Mesodermal cell (in vitro differentiated cells): ENCODE measurements around the gene NUFIP1.

Source experiments
- H3K27ac ChIP-seq: 2 replicates; pipeline ENCODE4 v1.7.0; 2013; ENCODE audit warnings: mild to moderate bottlenecking, low read depth, low read length, moderate library complexity; ENCODE audit not compliant: severe bottlenecking
- H3K36me3 ChIP-seq: 2 replicates; pipeline ENCODE4 v1.7.1; 2013; ENCODE audit warnings: mild to moderate bottlenecking, low read length, moderate library complexity; ENCODE audit not compliant: control insufficient read depth, insufficient read depth
- H3K4me1 ChIP-seq: one replicate; pipeline ENCODE4 v1.7.1; 2013; ENCODE audit warnings: mild to moderate bottlenecking, low read length; ENCODE audit not compliant: insufficient read depth, control insufficient read depth, poor library complexity, severe bottlenecking
- H3K4me3 ChIP-seq: 2 replicates; pipeline ENCODE4 v1.7.0; 2013; ENCODE audit warnings: low read length, control low read depth, mild to moderate bottlenecking; ENCODE audit not compliant: insufficient read depth, poor library complexity, severe bottlenecking; ENCODE audit errors: extremely low read depth
- H3K9me3 ChIP-seq: 2 replicates; pipeline ENCODE4 v1.7.1; 2013; ENCODE audit warnings: mild to moderate bottlenecking, low read length, moderate library complexity; ENCODE audit not compliant: control insufficient read depth
- WGBS, 2 experiments: methylation state at CpG; one replicate each; pipeline ENCODE4 v1.1.5; 2013; ENCODE audit warnings: missing lambda C conversion rate in 2 of 2; ENCODE audit not compliant: insufficient coverage in 2 of 2; 5-methylcytosine and 5-hydroxymethylcytosine counted together

Gene NUFIP1

DNA sequence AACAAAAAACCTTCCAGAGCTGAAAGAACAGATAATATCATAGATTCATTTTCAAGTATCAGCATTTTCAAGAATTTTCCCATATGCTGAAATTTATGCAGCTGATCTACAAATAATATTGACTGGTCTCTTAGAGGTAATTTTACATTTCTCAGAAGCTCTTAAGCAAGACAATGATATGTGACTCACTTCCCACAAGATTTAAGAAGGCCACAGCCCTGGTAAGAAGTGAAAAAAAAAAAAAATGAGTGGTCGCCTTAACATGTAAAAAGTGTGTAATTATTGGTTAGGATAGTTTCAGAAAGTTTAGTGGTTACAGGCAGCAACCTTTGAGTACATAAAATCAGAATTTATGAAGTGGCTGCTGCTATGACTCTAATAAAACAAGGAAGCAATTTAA, 54.5 kb downstream of the NUFIP1 start:
- 0% methylated on average over 1 of the region's 1 CpG for WGBS, 2 experiments
- no peaks in the 10 kb centered on the region for H3K36me3 ChIP-seq
- peaks cover 2% of the 10 kb centered on the region for H3K9me3 ChIP-seq
- peaks cover 3% of the 10 kb centered on the region for H3K4me1 ChIP-seq
- H3K27ac ChIP-seq: no peak overlapping the region
- no peak overlapping the region for H3K4me3 ChIP-seq

DNA sequence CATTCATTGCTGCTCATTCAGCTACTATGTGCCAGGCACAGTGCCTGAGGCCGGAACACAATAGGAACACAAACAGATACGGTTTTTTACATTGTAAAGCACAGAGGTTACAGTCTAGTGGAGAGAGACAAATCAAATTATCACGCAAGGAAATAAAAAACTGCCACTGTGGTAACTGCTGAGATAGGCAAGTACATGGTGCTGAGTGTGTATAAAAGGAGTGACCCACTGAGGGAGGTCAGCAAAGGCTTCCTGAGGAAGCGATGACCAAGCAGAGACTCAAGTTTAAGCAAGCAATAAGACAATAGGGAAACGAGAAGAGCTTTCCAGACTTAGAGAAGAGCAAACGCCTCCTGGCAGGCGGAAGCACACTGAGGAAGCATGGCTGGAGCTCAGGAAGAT, 56.4 kb downstream of the NUFIP1 start:
- no peak overlapping the region for H3K4me3 ChIP-seq
- H3K4me1 ChIP-seq: peaks cover 3% of the 10 kb centered on the region
- WGBS, 2 experiments: 88 to 89% methylated on average over 7 of the region's 7 CpGs
- peaks cover 2% of the 10 kb centered on the region for H3K9me3 ChIP-seq
- no peaks in the 10 kb centered on the region for H3K36me3 ChIP-seq
- H3K27ac ChIP-seq: peak overlapping the region; percentile 26

DNA sequence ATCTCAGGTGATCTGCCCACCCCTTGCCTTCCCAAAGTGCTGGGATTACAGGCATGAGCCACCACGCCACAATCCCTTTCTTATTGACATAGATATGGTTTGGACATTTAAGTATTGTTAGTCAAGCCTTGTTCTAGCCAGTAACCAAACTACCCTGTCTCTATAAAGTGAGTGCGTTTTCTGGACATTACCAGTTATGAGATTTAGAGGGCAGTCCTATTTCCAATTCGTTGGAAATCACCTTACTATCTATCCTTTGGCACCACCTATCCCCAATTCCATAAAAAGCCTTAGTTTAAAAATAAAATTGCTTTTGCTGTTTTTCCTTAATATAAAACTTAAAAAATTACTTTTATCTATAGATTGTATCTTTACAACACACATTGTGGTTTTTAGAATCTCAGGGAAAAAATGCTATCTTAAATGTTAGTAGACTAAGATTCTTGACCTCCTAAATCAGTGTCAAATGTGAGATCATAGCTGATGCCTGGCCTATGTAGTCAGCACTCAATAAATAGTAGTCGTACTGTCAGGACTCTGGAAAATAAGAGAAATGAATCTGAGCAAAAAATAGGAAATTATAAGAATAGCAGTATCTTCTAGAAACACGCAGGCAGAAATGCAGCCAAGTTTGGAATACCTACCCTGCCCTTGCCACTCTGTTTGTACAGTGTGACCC, 57.0 kb downstream of the NUFIP1 start:
- peaks cover 2% of the 10 kb centered on the region for H3K9me3 ChIP-seq
- H3K27ac ChIP-seq: no peak overlapping the region
- H3K4me3 ChIP-seq: no peak overlapping the region
- no peaks in the 10 kb centered on the region for H3K36me3 ChIP-seq
- H3K4me1 ChIP-seq: peaks cover 3% of the 10 kb centered on the region
- 85 to 93% methylated on average over 2 of the region's 5 CpGs for WGBS, 2 experiments

DNA sequence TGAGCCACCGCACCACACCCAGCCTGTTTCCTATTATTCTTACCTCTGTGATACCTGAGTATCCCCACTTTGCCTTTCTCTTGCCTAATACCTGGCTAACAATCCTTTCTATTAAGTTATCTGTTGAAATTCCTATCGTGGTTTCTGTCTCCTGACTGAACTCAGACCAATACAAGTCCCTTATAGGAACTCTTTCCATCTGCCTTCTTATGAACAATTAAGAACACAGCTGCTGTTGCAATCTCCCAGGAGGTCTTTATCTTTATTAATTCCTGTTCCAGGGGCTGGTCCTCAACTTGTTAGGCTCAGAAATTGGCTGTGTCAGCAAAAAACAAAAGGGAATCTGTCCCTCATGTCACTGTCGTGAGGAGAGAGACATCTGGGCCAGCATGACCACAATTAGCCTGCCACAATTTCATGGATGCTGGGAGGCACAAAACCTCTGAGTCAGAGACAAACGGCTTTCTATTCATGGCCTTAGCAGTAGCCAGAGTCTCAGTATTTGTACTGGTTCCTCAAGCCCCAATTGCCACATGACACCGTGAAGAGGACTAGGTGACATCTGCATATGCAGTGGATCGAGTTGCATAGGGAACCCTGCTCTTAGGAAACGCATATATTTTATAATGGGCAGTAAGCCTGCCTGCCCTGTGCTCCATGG, 58.2 kb downstream of the NUFIP1 start:
- peaks cover 3% of the 10 kb centered on the region for H3K4me1 ChIP-seq
- 72 to 85% methylated on average over 6 to 7 of the region's 7 CpGs for WGBS, 2 experiments

DNA sequence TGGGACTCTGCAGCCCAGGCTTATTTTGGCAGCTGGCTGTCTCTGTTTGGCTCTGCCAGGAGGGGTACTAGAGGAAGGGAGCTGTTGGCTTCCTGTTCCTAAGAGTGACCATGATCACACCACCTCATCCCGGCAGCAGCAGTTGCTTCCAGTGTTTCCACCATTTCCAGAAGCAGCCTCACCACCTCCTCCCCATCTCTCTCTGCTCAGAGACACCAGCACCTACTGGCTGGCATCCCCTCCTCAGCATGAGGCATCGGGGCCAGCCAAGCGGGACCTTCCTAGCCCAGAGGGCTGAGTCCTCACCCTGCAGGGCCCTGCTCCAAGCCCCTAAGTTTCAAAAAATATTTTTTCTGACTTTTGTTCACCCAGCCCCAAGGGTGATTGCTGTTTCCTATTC, 59.0 kb downstream of the NUFIP1 start:
- 90 to 95% methylated on average over 2 to 3 of the region's 3 CpGs for WGBS, 2 experiments
- Histone ChIP-seq H3K4me3 (no peak overlapping the region), H3K4me1 (peaks cover 3% of the 10 kb centered on the region), H3K36me3 (no peaks in the 10 kb centered on the region), H3K9me3 (no peaks in the 10 kb centered on the region), H3K27ac (no peak overlapping the region)

More for the DNA sequence above, 58.2 kb downstream of the NUFIP1 start:
- peak overlapping the region; percentile 10 for H3K27ac ChIP-seq
- H3K4me3 ChIP-seq: no peak overlapping the region
- no peaks in the 10 kb centered on the region for H3K9me3 ChIP-seq
- H3K36me3 ChIP-seq: no peaks in the 10 kb centered on the region

DNA sequence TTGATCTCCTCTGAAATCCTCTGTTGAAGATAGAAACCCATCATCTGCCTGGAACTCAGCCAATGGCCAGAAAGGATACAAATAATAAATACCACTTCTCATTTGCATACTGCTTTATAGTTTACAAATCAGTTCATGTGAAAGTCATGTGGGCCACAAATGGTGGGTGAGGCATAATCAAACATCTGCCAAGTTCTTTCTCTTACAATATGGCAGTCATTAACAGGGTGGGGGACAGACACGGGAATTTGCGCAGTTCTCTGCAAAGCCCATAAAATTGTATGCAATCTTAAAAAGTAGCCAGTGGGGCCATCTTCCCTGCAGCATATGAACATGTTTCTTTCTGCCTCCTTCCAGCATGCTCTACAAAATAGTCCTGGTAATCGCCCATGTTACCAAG, 59.6 kb downstream of the NUFIP1 start:
- Histone ChIP-seq H3K9me3 (no peaks in the 10 kb centered on the region), H3K4me3 (no peak overlapping the region), H3K4me1 (peaks cover 3% of the 10 kb centered on the region), H3K36me3 (no peaks in the 10 kb centered on the region), H3K27ac (no peak overlapping the region)
- 83 to 93% methylated on average over 2 to 3 of the region's 3 CpGs for WGBS, 2 experiments

DNA sequence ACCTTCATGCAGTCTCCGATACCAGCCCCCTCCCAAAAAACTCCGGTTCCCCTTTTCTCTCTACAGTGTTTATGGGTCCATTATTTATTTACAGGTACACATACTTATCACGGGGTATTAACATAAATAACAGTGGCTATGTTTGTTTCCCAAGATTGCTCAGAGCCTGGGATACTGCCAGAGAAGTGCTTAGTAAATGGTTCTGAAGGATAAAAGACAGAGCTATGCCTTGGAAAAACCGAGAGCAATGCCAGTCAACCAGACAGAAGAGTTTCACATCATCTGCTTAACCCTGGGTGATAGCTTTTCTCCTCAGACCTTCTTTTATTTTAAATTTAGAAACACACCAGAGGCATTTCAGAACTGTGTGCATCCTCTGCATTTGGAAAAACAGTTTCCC, 61.3 kb downstream of the NUFIP1 start:
- WGBS, 2 experiments: 60 to 100% methylated on average over 1 of the region's 4 CpGs
- H3K27ac ChIP-seq: no peak overlapping the region
- H3K4me1 ChIP-seq: peaks cover 3% of the 10 kb centered on the region
- no peaks in the 10 kb centered on the region for H3K9me3 ChIP-seq
- no peak overlapping the region for H3K4me3 ChIP-seq
- no peaks in the 10 kb centered on the region for H3K36me3 ChIP-seq

DNA sequence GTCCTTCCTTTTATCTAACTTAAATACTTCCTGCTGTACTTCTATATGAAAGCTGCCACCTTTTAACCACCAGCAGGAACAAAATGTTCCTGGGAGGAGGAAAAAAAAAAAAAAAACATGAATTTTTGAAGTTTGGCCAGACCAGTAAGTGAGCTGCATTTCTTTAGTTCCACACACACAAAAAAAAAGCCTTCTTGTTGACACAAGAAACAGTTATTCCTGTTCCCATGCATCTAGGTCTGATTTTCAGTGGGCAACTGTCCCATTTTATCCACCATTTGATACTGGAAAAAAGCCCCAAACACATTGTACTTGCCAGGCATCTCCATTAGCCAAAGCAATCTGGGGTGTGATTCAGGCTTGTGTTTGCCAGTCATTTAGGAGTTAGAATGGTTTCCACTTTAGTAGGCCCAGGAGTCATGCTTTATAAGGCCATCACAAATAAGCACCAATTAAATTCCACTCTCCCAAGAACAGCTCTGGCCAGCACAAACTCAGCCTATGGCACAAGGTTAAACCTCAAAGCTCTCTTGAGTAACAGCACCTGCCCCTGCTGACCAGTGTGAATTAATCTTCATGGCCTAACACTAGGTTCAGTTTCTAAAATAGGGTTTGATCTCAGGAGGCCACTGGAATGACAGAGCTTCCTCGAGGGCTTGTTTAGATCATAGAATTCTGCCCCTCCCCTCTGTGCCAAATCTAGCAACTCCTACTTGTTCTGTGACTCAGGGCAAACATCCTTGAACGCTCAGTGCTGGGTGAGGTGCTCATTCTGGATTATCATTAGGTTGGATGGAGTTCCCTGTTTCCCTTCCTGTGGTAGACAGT, 67.1 kb downstream of the NUFIP1 start:
- Histone ChIP-seq H3K27ac (peak overlapping the region; percentile 29), H3K9me3 (no peaks in the 10 kb centered on the region), H3K4me3 (no peak overlapping the region), H3K36me3 (no peaks in the 10 kb centered on the region), H3K4me1 (peaks cover 15% of the 10 kb centered on the region)
- WGBS, 2 experiments: 100% methylated on average over 1 of the region's 2 CpGs; no CpG with 5 or more reads in 1 of the 2 experiments

DNA sequence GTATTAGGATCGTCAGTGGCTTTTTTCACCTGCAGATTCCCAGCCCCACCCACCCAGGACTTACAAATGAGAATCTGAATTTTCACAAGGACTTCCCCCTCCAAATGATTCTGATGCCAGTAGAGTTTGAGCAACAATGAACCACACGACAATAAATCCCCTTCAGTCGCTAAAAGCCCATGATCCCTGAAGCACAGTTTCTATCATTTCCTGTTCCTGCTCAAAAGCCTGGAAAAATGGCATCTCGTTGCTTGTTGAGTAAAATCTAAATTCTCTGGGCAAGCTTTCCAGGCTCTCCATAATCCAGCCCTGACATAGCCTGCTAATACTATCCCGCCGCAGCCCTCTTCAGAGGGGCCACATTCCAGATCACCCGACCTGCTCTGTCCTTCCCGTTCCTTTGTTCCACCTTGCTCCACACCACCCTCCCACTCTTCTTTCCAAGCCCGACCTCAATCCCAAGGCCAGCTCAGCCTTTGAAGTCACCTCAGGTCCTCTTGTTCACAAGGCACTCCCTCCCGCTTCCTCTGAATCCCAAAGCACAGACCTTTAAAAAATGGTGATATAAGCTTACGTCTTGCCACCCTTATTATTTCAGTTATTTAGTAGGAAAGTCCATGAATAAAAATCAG, 67.9 kb downstream of the NUFIP1 start:
- Histone ChIP-seq H3K4me3 (no peak overlapping the region), H3K36me3 (no peaks in the 10 kb centered on the region), H3K4me1 (peaks cover 15% of the 10 kb centered on the region), H3K9me3 (no peaks in the 10 kb centered on the region), H3K27ac (no peak overlapping the region)
- 72 to 82% methylated on average over 8 of the region's 11 CpGs for WGBS, 2 experiments

DNA sequence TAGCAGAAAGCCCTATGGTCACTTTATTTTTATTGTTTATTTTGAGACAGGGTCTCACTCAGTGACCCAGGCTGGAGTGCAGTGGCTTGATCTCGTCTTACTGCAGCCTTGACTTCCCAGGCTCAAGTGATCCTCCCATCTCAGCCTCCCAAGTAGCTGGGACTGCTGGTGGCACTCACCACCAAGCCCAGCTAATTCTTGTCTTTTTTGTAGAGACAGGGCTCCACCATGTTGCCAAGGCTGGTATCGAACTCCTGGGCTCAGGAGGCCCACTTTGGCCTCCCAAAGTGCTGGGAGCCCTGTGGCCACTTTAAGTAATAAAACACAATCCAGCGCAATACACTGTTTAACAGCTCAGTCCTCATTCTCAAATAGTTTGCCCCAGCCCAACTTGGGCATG, 69.3 kb downstream of the NUFIP1 start:
- 90 to 100% methylated on average over 2 to 3 of the region's 3 CpGs for WGBS, 2 experiments

More for the DNA sequence above, 69.3 kb downstream of the NUFIP1 start:
- Histone ChIP-seq H3K36me3 (no peaks in the 10 kb centered on the region), H3K27ac (no peak overlapping the region), H3K9me3 (no peaks in the 10 kb centered on the region), H3K4me3 (no peak overlapping the region), H3K4me1 (peaks cover 15% of the 10 kb centered on the region)
